Aorta (tissue), 5 donors: ENCODE results near the gene BRAP. TPM values are rescaled to one million over a fixed set of nuclear protein-coding genes. Genes with fewer than 3 reads are reported as not detected.
"Not testable (repeated sequence)": the region's sequence is repeated elsewhere in the genome, so short reads cannot be mapped to it uniquely, and the experiment has no call there.

Experiments used
- ATAC-seq: fragments of 200-7000 bp; cut with Tn5 transposase; one replicate; pipeline ENCODE4 v1.9.1; 2022; ENCODE audit warnings: moderate library complexity; ENCODE audit not compliant: low FRiP score
- DNase-seq, 2 donors: peaks; one replicate each; pipeline ENCODE4 v3.0.0-alpha.2; 2020
- H3K27ac ChIP-seq, 2 donors: one replicate each; pipeline ENCODE4 v1.5.1; 2013; ENCODE audit warnings: low read length in 2 of 2, mild to moderate bottlenecking in 2 of 2, moderate library complexity in 2 of 2, control low read depth in 1 of 2, inconsistent platforms in 1 of 2, low read depth in 1 of 2
- H3K27me3 ChIP-seq, 2 donors: one replicate each; pipeline ENCODE4 v1.6.1; 2013; ENCODE audit warnings: control low read depth in 1 of 2, low read length in 1 of 2, mild to moderate bottlenecking in 1 of 2, moderate library complexity in 1 of 2; ENCODE audit not compliant: insufficient read depth in 2 of 2, control insufficient read depth in 1 of 2
- H3K36me3 ChIP-seq, 2 donors: one replicate each; pipeline ENCODE4 v1.6.1; 2013; ENCODE audit warnings: control low read depth in 1 of 2, low read length in 1 of 2, mild to moderate bottlenecking in 1 of 2; ENCODE audit not compliant: insufficient read depth in 2 of 2, control insufficient read depth in 1 of 2
- H3K4me1 ChIP-seq, 2 donors: one replicate each; pipeline ENCODE4 v1.6.1; 2013; ENCODE audit warnings: low read length in 2 of 2, control low read depth in 1 of 2, mild to moderate bottlenecking in 1 of 2, moderate library complexity in 1 of 2; ENCODE audit not compliant: insufficient read depth in 2 of 2, control insufficient read depth in 1 of 2
- H3K4me3 ChIP-seq, 2 donors: one replicate each; pipeline ENCODE4 v1.5.1; 2013; ENCODE audit warnings: low read length in 2 of 2, control low read depth in 1 of 2, mild to moderate bottlenecking in 1 of 2
- H3K9me3 ChIP-seq: one replicate; pipeline ENCODE4 v1.6.1; 2013; ENCODE audit warnings: mild to moderate bottlenecking, low read length; ENCODE audit not compliant: control insufficient read depth
- WGBS, 2 donors: extraction: QIAGEN DNeasy Blood & Tissue Kit; methylation state at CpG; one replicate each; pipeline ENCODE4 v1.1.7; 2013; 5-methylcytosine and 5-hydroxymethylcytosine counted together
- intact Hi-C, 2 donors: fragments of 100-400 bp; cut with DNase I; formaldehyde crosslinking; loops; one replicate each; pipeline versions ENCODE4 v1.14.2 to v1.15.0; 2022
- long read RNA-seq, 2 donors: library from polyadenylated mRNA; unstranded; transcript quantifications; one replicate each; pipeline ENCODE4 v2.0.0, GENCODE V29; 2020 to 2021
- polyA plus RNA-seq, 2 donors: library from polyadenylated mRNA; stranded (reverse); fragments of 200-250 nt; gene quantifications; one replicate each; pipeline ENCODE4 v1.2.3, GENCODE V29; 2013
- total RNA-seq, 2 donors: library from RNA; stranded (reverse); fragmentation: NEBNext Ultra II Directional; extraction: Animal tissue kit (Norgen Biotek cat#: 25700); gene quantifications; one replicate each; pipeline ENCODE4 v1.2.1, GENCODE V29; 2021
- donor health status: healthy with polysubstance abuse.
- donor health status: Bipolar disorder and iron deficiency.
- donor health status: DM: no; HTN: no; CAD: no.
- donor health status: DM: no; HTN: no; CAD: no.
- donor health status: DM: yes; HTN: yes; CAD: no.

Gene BRAP
- total RNA-seq (10 to 100 TPM; 14.0 to 18.0 TPM), polyA plus RNA-seq (10 to 100 TPM in 1 of 2 donors, 1 to 10 TPM in 1; 4.9 to 11.8 TPM)
- long read RNA-seq, donor 1, full-length matches to known transcripts = 39 of 67 reads
- long read RNA-seq, donor 1, partial matches to known transcripts = 6 of 67 reads
- long read RNA-seq, donor 1, other reads (novel, unspliced or antisense) = 22 of 67 reads
- long read RNA-seq, donor 2, full-length matches to known transcripts = 9 of 26 reads
- long read RNA-seq, donor 2, partial matches to known transcripts = 3 of 26 reads
- long read RNA-seq, donor 2, other reads (novel, unspliced or antisense) = 14 of 26 reads

GRCh38 chr12:111685811-111686573 is at the start of gene BRAP, which contains the start of gene ACAD10:
TSS of gene BRAP (minus strand) at chr12:111685956. CDS start at chr12:111685792, 164 bp downstream.
TSS of gene ACAD10 (plus strand) at chr12:111686053. CDS start at chr12:111692710, 6,657 bp downstream.
- Histone ChIP-seq H3K36me3 (no peaks in the 10 kb centered on the region), H3K9me3 (no peaks in the 10 kb centered on the region), H3K4me3 (peak within 1 kb of the TSS; percentile 69 to 82), H3K27me3 (no peaks in the 10 kb centered on the region), H3K4me1 (peaks cover 0 to 3% of the 10 kb centered on the region in 2 donors), H3K27ac (peak within 1 kb of the TSS in 1 of 2 donors; percentile 46)
- DNase-seq (peak; percentile 96 to 98), ATAC-seq (peak; percentile 97)
- 0% methylated on average over 61 to 63 of the region's 63 CpGs for WGBS, 2 donors
- intact Hi-C loops = loop anchor here (5.0 to 10.0 kb wide), 2 partner anchors 281 to 441 kb away; partner anchors contain the start of genes SH2B3 (in 1 of the 2) and TRAFD1 (in 1 of the 2)

- ATAC-seq (no peak), DNase-seq (no peak)
- Histone ChIP-seq H3K27me3 (no peaks in the 10 kb centered on the region), H3K4me1 (no peaks in the 10 kb centered on the region), H3K27ac (no peak overlapping the region), H3K9me3 (no peaks in the 10 kb centered on the region), H3K36me3 (peaks cover 0 to 2% of the 10 kb centered on the region in 2 donors), H3K4me3 (no peak overlapping the region)
- WGBS, 2 donors = 85 to 88% methylated on average over 8 of the region's 8 CpGs
- intact Hi-C loops = no loop called here
Observed at GRCh38 chr12:111733340-111733915, 47.7 kb upstream of the BRAP start.

GRCh38 chr12:111732786-111733185 is 47.0 kb upstream of the BRAP start:
- WGBS, 2 donors = 88 to 91% methylated on average over 4 of the region's 4 CpGs
- Histone ChIP-seq H3K27ac (no peak overlapping the region), H3K4me1 (no peaks in the 10 kb centered on the region), H3K36me3 (peaks cover 0 to 4% of the 10 kb centered on the region in 2 donors), H3K9me3 (no peaks in the 10 kb centered on the region), H3K27me3 (no peaks in the 10 kb centered on the region), H3K4me3 (no peak overlapping the region)
- intact Hi-C loops = no loop called here
- DNase-seq (no peak), ATAC-seq (no peak)

GRCh38 chr12:111730420-111730819 is 44.7 kb upstream of the BRAP start:
- intact Hi-C loops = no loop called here
- no peak overlapping the region for H3K27ac ChIP-seq
- no peak for ATAC-seq
- H3K36me3 ChIP-seq = peaks cover 0 to 4% of the 10 kb centered on the region in 2 donors
- H3K4me1 ChIP-seq = no peaks in the 10 kb centered on the region
- DNase-seq = no peak
- H3K4me3 ChIP-seq = no peak overlapping the region
- H3K9me3 ChIP-seq = no peaks in the 10 kb centered on the region
- 91% methylated on average over 9 of the region's 9 CpGs for WGBS, 2 donors
- no peaks in the 10 kb centered on the region for H3K27me3 ChIP-seq

GRCh38 chr12:111728795-111729194 is 43.0 kb upstream of the BRAP start:
- H3K27me3 ChIP-seq = no peaks in the 10 kb centered on the region
- WGBS, 2 donors = 97 to 100% methylated on average over 2 of the region's 2 CpGs
- peaks cover 0 to 4% of the 10 kb centered on the region in 2 donors for H3K36me3 ChIP-seq
- no peak for DNase-seq
- no peak overlapping the region for H3K4me3 ChIP-seq
- no peak overlapping the region for H3K27ac ChIP-seq
- H3K9me3 ChIP-seq = no peaks in the 10 kb centered on the region
- H3K4me1 ChIP-seq = no peaks in the 10 kb centered on the region
- intact Hi-C loops = no loop called here
- ATAC-seq = no peak

- H3K4me3 ChIP-seq, H3K9me3 ChIP-seq, intact Hi-C loops, H3K27me3 ChIP-seq, H3K4me1 ChIP-seq, H3K36me3 ChIP-seq, H3K27ac ChIP-seq, ATAC-seq, DNase-seq: not testable (repeated sequence)
- WGBS, 2 donors = 97 to 98% methylated on average over 25 to 46 of the region's 46 CpGs
Observed at GRCh38 chr12:111723646-111724360, 38.0 kb upstream of the BRAP start.

- Histone ChIP-seq H3K27ac (no peak overlapping the region), H3K36me3 (peaks cover 0 to 4% of the 10 kb centered on the region in 2 donors), H3K27me3 (no peaks in the 10 kb centered on the region), H3K4me1 (no peaks in the 10 kb centered on the region), H3K9me3 (no peaks in the 10 kb centered on the region), H3K4me3 (no peak overlapping the region)
- ATAC-seq (no peak), DNase-seq (no peak)
- intact Hi-C loops = no loop called here
- WGBS, 2 donors = 81 to 85% methylated on average over 6 of the region's 6 CpGs
Observed at GRCh38 chr12:111720457-111720856, 34.7 kb upstream of the BRAP start.

- 94 to 96% methylated on average over 10 of the region's 10 CpGs for WGBS, 2 donors
- H3K9me3 ChIP-seq, H3K36me3 ChIP-seq, H3K27me3 ChIP-seq, ATAC-seq, DNase-seq, H3K4me1 ChIP-seq, H3K27ac ChIP-seq, H3K4me3 ChIP-seq, intact Hi-C loops: not testable (repeated sequence)
Observed at GRCh38 chr12:111719316-111719715, 33.6 kb upstream of the BRAP start.
